Neutrophil (primary cell): ENCODE measurements around the gene MCTP2.
A peak's percentile ranks its signal among the peaks of the same experiment; 100 is the strongest.

Source experiments
- H3K27ac ChIP-seq: fragments of 200-600 bp; sonication (generic); 2 replicates; pipeline ENCODE4 v1.5.1; 2016; ENCODE audit warnings: mild to moderate bottlenecking, moderate library complexity
- H3K27me3 ChIP-seq: fragments of 200-600 bp; sonication (generic); 2 replicates; pipeline ENCODE4 v1.6.0; 2016; ENCODE audit warnings: mild to moderate bottlenecking
- H3K36me3 ChIP-seq: fragments of 200-600 bp; sonication (generic); 2 replicates; pipeline ENCODE4 v1.5.1; 2017
- H3K4me1 ChIP-seq, 2 experiments: fragments of 200-600 bp in 1 of 2; sonication (generic) in 1 of 2; 1 replicate in 1 of 2; 2 replicates in 1 of 2; pipeline versions ENCODE4 v1.5.1 to v1.6.1; 2013 to 2016; ENCODE audit warnings: low read depth in 1 of 2, low read length in 1 of 2, mild to moderate bottlenecking in 1 of 2, moderate library complexity in 1 of 2; ENCODE audit not compliant: control insufficient read depth in 1 of 2, insufficient read depth in 1 of 2
- H3K4me3 ChIP-seq, 2 experiments: fragments of 200-600 bp in 1 of 2; sonication (generic) in 1 of 2; 1 replicate in 1 of 2; 2 replicates in 1 of 2; pipeline ENCODE4 v1.5.1; 2013 to 2016; ENCODE audit warnings: low read depth in 1 of 2, low read length in 1 of 2, mild to moderate bottlenecking in 1 of 2, moderate library complexity in 1 of 2
- H3K9me3 ChIP-seq: fragments of 200-600 bp; sonication (generic); 2 replicates; pipeline ENCODE4 v1.5.1; 2016
- CTCF ChIP-seq: fragments of 200-600 bp; sonication (generic); IDR thresholded peaks from 2 replicates; pipeline ENCODE4 v1.5.1; 2016; ENCODE audit warnings: antibody characterized with exemption

MCTP2 gene

GRCh38 chr15:94352636-94353487 lies 121.5 kb downstream of the MCTP2 start:
- Histone ChIP-seq H3K27me3 (no peaks in the 10 kb centered on the region), H3K9me3 (no peaks in the 10 kb centered on the region), H3K27ac (peak overlapping the region; percentile 10), H3K36me3 (peaks cover 91% of the 10 kb centered on the region), H3K4me1 (no peaks in the 10 kb centered on the region), H3K4me3 (no peak overlapping the region)
- no peak for TF ChIP-seq CTCF

DNA sequence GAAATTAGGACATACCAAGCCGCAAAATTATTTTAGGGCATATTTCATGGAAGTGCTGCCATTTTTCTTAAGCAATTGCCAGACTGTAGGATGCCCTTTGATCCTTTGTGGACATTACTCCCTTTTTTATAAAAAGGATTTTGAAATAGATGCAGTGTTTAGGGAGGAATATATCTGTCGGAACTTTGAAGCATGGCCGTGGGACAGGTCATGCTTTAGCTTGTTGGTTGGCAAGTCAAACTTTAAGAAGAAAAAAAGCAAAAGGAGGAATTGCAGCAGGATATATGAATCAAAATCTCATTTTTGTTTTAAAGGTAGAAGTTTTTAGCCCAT lies 122.1 kb downstream of the MCTP2 start:
- no peaks in the 10 kb centered on the region for H3K27me3 ChIP-seq
- no peaks in the 10 kb centered on the region for H3K9me3 ChIP-seq
- peaks cover 93% of the 10 kb centered on the region for H3K36me3 ChIP-seq
- TF ChIP-seq CTCF, result no peak
- no peak overlapping the region for H3K4me3 ChIP-seq
- H3K4me1 ChIP-seq, result no peaks in the 10 kb centered on the region
- H3K27ac ChIP-seq, result no peak overlapping the region

DNA sequence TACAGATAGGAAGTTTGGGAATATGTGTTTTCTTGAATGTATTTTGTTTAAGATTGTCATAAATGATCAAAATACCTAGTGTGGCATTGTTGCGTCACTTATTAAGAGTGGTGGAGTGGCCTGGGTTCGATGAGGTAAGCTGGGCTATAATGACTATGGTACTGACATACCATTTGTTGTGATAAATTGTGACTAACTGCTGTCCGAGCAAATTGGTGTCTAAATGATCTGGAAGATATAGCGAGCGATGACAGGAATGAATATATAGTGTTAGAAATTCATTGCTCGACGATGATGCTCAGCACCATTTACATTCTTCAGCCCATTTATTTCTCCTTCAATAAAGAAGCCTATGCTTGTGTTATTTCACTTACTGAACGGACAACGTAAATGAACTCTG lies 123.3 kb downstream of the MCTP2 start:
- H3K4me3 ChIP-seq, result no peak overlapping the region
- H3K9me3 ChIP-seq, result no peaks in the 10 kb centered on the region
- peaks cover 94% of the 10 kb centered on the region for H3K36me3 ChIP-seq
- H3K27ac ChIP-seq, result no peak overlapping the region
- TF ChIP-seq CTCF, result no peak
- H3K4me1 ChIP-seq, result peaks cover 0 to 7% of the 10 kb centered on the region in 2 experiments
- no peaks in the 10 kb centered on the region for H3K27me3 ChIP-seq

DNA sequence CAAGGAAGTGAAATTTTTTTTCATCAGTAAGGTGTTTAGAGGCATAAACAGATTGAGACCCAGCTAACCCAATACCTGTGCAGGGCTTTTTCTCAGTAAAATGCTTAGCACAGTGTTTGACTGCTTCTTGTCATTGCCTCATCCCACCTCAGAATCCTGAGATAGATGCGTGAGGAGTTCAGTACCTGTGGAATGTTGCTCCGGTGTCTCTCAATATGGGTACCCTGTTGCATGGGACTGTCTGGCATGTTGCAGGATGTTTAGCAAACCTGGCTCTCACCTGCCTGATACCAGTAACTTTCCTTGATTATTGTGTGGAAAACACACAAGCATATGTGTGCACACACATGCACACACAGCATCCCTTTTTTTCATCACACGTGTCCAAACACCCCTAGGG lies 128.4 kb downstream of the MCTP2 start:
- Histone ChIP-seq H3K27ac (peak overlapping the region; percentile 60), H3K27me3 (no peaks in the 10 kb centered on the region), H3K4me1 (peaks cover 5 to 25% of the 10 kb centered on the region in 2 experiments), H3K36me3 (peaks cover 87% of the 10 kb centered on the region), H3K9me3 (no peaks in the 10 kb centered on the region), H3K4me3 (no peak overlapping the region)
- no peak for TF ChIP-seq CTCF

- Histone ChIP-seq H3K36me3 (peaks cover 87% of the 10 kb centered on the region), H3K9me3 (no peaks in the 10 kb centered on the region), H3K4me1 (peaks cover 5 to 25% of the 10 kb centered on the region in 2 experiments), H3K27ac (peak overlapping the region; percentile 60), H3K27me3 (no peaks in the 10 kb centered on the region), H3K4me3 (no peak overlapping the region)
- no peak for TF ChIP-seq CTCF
These were observed 128.9 kb downstream of the MCTP2 start for GRCh38 chr15:94360251-94360685.
